Neural cell (in vitro differentiated cells): ENCODE data around the gene SMPD1. TPM values are rescaled to one million over a fixed set of nuclear protein-coding genes. Genes with fewer than 3 reads are reported as not detected.

Experiments
- H2AFZ ChIP-seq: fragments of 200-600, 300-800 bp; sonication (generic), shearing (Covaris generic); 2 replicates; pipeline ENCODE4 v1.6.0; 2014; ENCODE audit warnings: low read depth, mild to moderate bottlenecking, antibody characterized with exemption, low read length, moderate library complexity
- H3F3A ChIP-seq: fragments of 200-600 bp; shearing (Covaris generic); 2 replicates; pipeline ENCODE4 v1.6.1; 2016; ENCODE audit warnings: mild to moderate bottlenecking, moderate library complexity, mixed read lengths, antibody characterized with exemption, low read length; ENCODE audit not compliant: insufficient read depth, poor library complexity, severe bottlenecking
- H3K27ac ChIP-seq: fragments of 200-600, 300-800 bp; sonication (generic), shearing (Covaris generic); 2 replicates; pipeline ENCODE4 v1.5.1; 2014; ENCODE audit warnings: mild to moderate bottlenecking, low read length, moderate library complexity
- H3K27me3 ChIP-seq: fragments of 300-800, 200-600 bp; sonication (generic), shearing (Covaris generic); 2 replicates; pipeline ENCODE4 v1.6.0; 2014; ENCODE audit warnings: mild to moderate bottlenecking, low read depth, low read length, moderate library complexity; ENCODE audit not compliant: insufficient read depth
- H3K36me3 ChIP-seq: fragments of 300-800, 200-600 bp; sonication (generic), shearing (Covaris generic); 2 replicates; pipeline ENCODE4 v1.5.1; 2014; ENCODE audit warnings: mild to moderate bottlenecking, antibody characterized with exemption, low read length, moderate library complexity; ENCODE audit not compliant: insufficient read depth
- H3K4me2 ChIP-seq: fragments of 300-800, 200-600 bp; sonication (generic), shearing (Covaris generic); 2 replicates; pipeline ENCODE4 v1.6.0; 2014; ENCODE audit warnings: mild to moderate bottlenecking, low read length
- H3K4me3 ChIP-seq: fragments of 300-800, 200-600 bp; sonication (generic), shearing (Covaris generic); 2 replicates; pipeline ENCODE4 v1.5.1; 2014; ENCODE audit warnings: mild to moderate bottlenecking, low read length, moderate library complexity
- H3K79me2 ChIP-seq: fragments of 200-600 bp; shearing (Covaris generic); replicated peaks from 2 replicates; pipeline ENCODE4 v1.6.0; 2014; ENCODE audit warnings: mild to moderate bottlenecking, low read length, moderate library complexity; ENCODE audit not compliant: insufficient read depth
- H3K9ac ChIP-seq: fragments of 300-800, 200-600 bp; sonication (generic), shearing (Covaris generic); 2 replicates; pipeline ENCODE4 v1.6.1; 2016; ENCODE audit warnings: mild to moderate bottlenecking, low read length, mixed read lengths
- H3K9me2 ChIP-seq: fragments of 200-600 bp; shearing (Covaris generic); 2 replicates; pipeline ENCODE4 v1.6.1; 2016; ENCODE audit warnings: mild to moderate bottlenecking, low read length, mixed read lengths; ENCODE audit not compliant: insufficient read depth
- H3K9me3 ChIP-seq: fragments of 200-600, 300-800 bp; sonication (generic), shearing (Covaris generic); 2 replicates; pipeline ENCODE4 v1.6.1; 2016; ENCODE audit warnings: mild to moderate bottlenecking, mixed run types, low read length, moderate library complexity, mixed read lengths
- H4K20me1 ChIP-seq: fragments of 200-600 bp; shearing (Covaris generic); 2 replicates; pipeline ENCODE4 v1.6.1; 2016; ENCODE audit warnings: mild to moderate bottlenecking, mixed run types; ENCODE audit not compliant: insufficient read depth
- CTCF ChIP-seq: fragments of 450-650 bp; IDR thresholded peaks from 2 replicates; pipeline ENCODE4 v1.5.1; 2014; ENCODE audit warnings: antibody characterized with exemption, mild to moderate bottlenecking, moderate library complexity; ENCODE audit not compliant: poor library complexity, severe bottlenecking
- EP300 ChIP-seq: fragments of 450-650 bp; conservative IDR thresholded peaks from 2 replicates; pipeline ENCODE4 v1.6.1; 2014; ENCODE audit warnings: antibody characterized with exemption, mild to moderate bottlenecking, moderate library complexity; ENCODE audit not compliant: poor library complexity, severe bottlenecking
- EZH2 ChIP-seq: fragments of 200-600, 300-800 bp; shearing (Covaris generic), sonication (generic); IDR thresholded peaks from 2 replicates; pipeline ENCODE4 v1.6.1; 2014; ENCODE audit warnings: antibody characterized with exemption, low read length, borderline replicate concordance, mild to moderate bottlenecking; ENCODE audit not compliant: insufficient read depth, poor library complexity, severe bottlenecking
- MXI1 ChIP-seq: fragments of 450-650 bp; conservative IDR thresholded peaks from 2 replicates; pipeline ENCODE4 v1.6.1; 2014; ENCODE audit warnings: antibody characterized with exemption, mild to moderate bottlenecking; ENCODE audit not compliant: poor library complexity, severe bottlenecking
- POLR2AphosphoS5 ChIP-seq: IDR thresholded peaks from 2 replicates; pipeline ENCODE4 v1.6.1; 2012
- RAD21 ChIP-seq: fragments of 450-650 bp; conservative IDR thresholded peaks from 2 replicates; pipeline ENCODE4 v1.6.1; 2014; ENCODE audit warnings: antibody characterized with exemption, mild to moderate bottlenecking, moderate library complexity
- REST ChIP-seq: IDR thresholded peaks from 2 replicates; pipeline ENCODE4 v1.6.1; 2012; ENCODE audit warnings: borderline replicate concordance
- SMC3 ChIP-seq: fragments of 450-650 bp; conservative IDR thresholded peaks from 2 replicates; pipeline ENCODE4 v1.6.1; 2014; ENCODE audit warnings: antibody characterized with exemption, mild to moderate bottlenecking, moderate library complexity; ENCODE audit not compliant: poor library complexity
- TAF1 ChIP-seq: IDR thresholded peaks from 2 replicates; pipeline ENCODE4 v1.6.1; 2012; ENCODE audit warnings: low read depth
- polyA plus RNA-seq: library from polyadenylated mRNA; depleted of rRNA; stranded (reverse); fragments of >200 nt; gene quantifications from 2 replicates; pipeline ENCODE4 v1.2.3, GENCODE V29; 2014

Gene SMPD1
- polyA plus RNA-seq, 1 donor from 2014 or later = 30.0 TPM

DNA sequence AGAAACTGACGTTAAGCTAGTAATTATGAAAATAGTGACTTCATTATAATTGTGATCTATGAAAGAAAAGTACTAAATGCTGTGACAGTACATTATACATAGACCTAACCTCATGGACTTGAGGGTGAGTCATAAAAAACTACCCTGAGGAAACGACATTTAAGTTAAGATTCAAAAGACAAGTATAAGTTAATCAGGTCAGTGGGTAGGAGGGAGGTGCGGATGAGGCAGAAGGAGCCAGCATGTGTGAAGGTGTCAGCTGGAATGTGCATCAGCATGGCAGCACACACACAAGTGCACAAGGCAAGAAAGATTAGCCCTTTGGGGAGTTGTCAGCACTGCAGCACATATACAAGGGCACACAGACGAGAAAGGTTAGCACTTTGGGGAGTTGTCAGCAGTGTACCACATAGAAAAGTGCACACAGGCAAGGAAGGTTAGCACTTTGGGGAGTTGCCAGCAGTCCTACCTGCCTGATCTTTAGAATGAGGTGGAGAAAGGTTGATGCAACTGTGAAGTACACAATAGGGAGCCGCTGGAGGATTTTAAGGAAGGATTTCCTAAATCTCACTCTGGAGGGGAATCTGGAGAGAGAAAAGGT is 38.4 kb upstream of the SMPD1 start:
- Histone ChIP-seq H2AFZ (no peak overlapping the region), H3K9me2 (no peaks in the 10 kb centered on the region), H4K20me1 (no peaks in the 10 kb centered on the region), H3K9ac (no peak overlapping the region), H3K9me3 (no peaks in the 10 kb centered on the region), H3F3A (no peaks in the 10 kb centered on the region), H3K27ac (no peak overlapping the region), H3K4me3 (no peak overlapping the region), H3K27me3 (no peaks in the 10 kb centered on the region), H3K4me2 (no peak overlapping the region), H3K36me3 (no peaks in the 10 kb centered on the region), H3K79me2 (no peaks in the 10 kb centered on the region)
- no peak for TF ChIP-seq RAD21
- TF ChIP-seq POLR2AphosphoS5 = no peak
- TF ChIP-seq MXI1 = no peak
- no peak for TF ChIP-seq TAF1
- TF ChIP-seq SMC3 = no peak
- no peak for TF ChIP-seq EP300
- no peak for TF ChIP-seq EZH2
- no peak for TF ChIP-seq REST
- TF ChIP-seq CTCF = no peak

GRCh38 chr11:6353367-6353987 is 36.8 kb upstream of the SMPD1 start:
- H3K27ac ChIP-seq = no peak overlapping the region
- H3K9me3 ChIP-seq = no peaks in the 10 kb centered on the region
- no peak overlapping the region for H3K9ac ChIP-seq
- no peak overlapping the region for H2AFZ ChIP-seq
- H3K79me2 ChIP-seq = no peaks in the 10 kb centered on the region
- H4K20me1 ChIP-seq = no peaks in the 10 kb centered on the region
- H3K9me2 ChIP-seq = no peaks in the 10 kb centered on the region
- no peaks in the 10 kb centered on the region for H3F3A ChIP-seq
- H3K27me3 ChIP-seq = no peaks in the 10 kb centered on the region
- no peaks in the 10 kb centered on the region for H3K36me3 ChIP-seq
- H3K4me3 ChIP-seq = no peak overlapping the region
- peak; percentile 97 for TF ChIP-seq RAD21
- peak; percentile 96 for TF ChIP-seq SMC3
- no peak for TF ChIP-seq REST
- peak; percentile 99 for TF ChIP-seq CTCF
- no peak for TF ChIP-seq TAF1
- no peak overlapping the region for H3K4me2 ChIP-seq
